NT2/D1 (cell line): ENCODE results near the gene UBE4A.

ENCODE experiments used
- SUZ12 ChIP-seq: IDR thresholded peaks from 2 replicates; pipeline ENCODE4 v1.6.1; 2011; ENCODE audit not compliant: insufficient read length, insufficient read depth; ENCODE audit errors: extremely low read depth
- YY1 ChIP-seq: IDR thresholded peaks from 2 replicates; pipeline ENCODE4 v1.6.1; 2011; ENCODE audit not compliant: insufficient read length, insufficient read depth
- ZNF274 ChIP-seq: IDR thresholded peaks from 2 replicates; pipeline ENCODE4 v1.6.1; 2011; ENCODE audit warnings: mild to moderate bottlenecking, low read depth, low read length

- TF ChIP-seq ZNF274: no peak
- no peak for TF ChIP-seq YY1
- no peak for TF ChIP-seq SUZ12
Measured at GRCh38 chr11:118442908-118443589, 83.6 kb downstream of the UBE4A start.
